ENCODE measurements around the gene PTPN4. TPM values are rescaled to one million over a fixed set of nuclear protein-coding genes. Genes with fewer than 3 reads are reported as not detected.

PTPN4 gene
- total RNA-seq, 1 donor from 2014 or later, result 45.4 TPM

- intact Hi-C loops (cut with micrococcal nuclease), result no loop called here
- peaks cover 56% of the 10 kb centered on the region for H3K4me1 ChIP-seq
- no peaks in the 10 kb centered on the region for H3K9me3 ChIP-seq (replicated peaks)
- H3K27me3 ChIP-seq (ENCODE audit: low read depth), result no peaks in the 10 kb centered on the region
- no peak for DNase-seq
- H3K36me3 ChIP-seq, result peaks cover 6% of the 10 kb centered on the region
- no peak for TF ChIP-seq CTCF (IDR thresholded peaks at IDR 0.05; ENCODE audit: borderline replicate concordance)
- H3K4me3 ChIP-seq, result no peak overlapping the region
- peak overlapping the region; percentile 69 for H3K27ac ChIP-seq (replicated peaks)
Measured at GRCh38 chr2:119772128-119772527, 12.4 kb downstream of the PTPN4 start.

- TF ChIP-seq CTCF (IDR thresholded peaks at IDR 0.05; ENCODE audit: borderline replicate concordance), result no peak
- peaks cover 50% of the 10 kb centered on the region for H3K4me1 ChIP-seq
- H3K9me3 ChIP-seq (replicated peaks), result no peaks in the 10 kb centered on the region
- H3K4me3 ChIP-seq, result no peak overlapping the region
- peaks cover 6% of the 10 kb centered on the region for H3K36me3 ChIP-seq
- H3K27ac ChIP-seq (replicated peaks), result peak overlapping the region; percentile 69
- no peaks in the 10 kb centered on the region for H3K27me3 ChIP-seq (ENCODE audit: low read depth)
- DNase-seq, result no peak
- intact Hi-C loops (cut with micrococcal nuclease), result no loop called here
Measured at GRCh38 chr2:119772767-119773166, 13.0 kb downstream of the PTPN4 start.

GRCh38 chr2:119774026-119774425, 14.3 kb downstream of the PTPN4 start:
- H3K27me3 ChIP-seq (ENCODE audit: low read depth), result no peaks in the 10 kb centered on the region
- peaks cover 47% of the 10 kb centered on the region for H3K4me1 ChIP-seq
- peaks cover 6% of the 10 kb centered on the region for H3K36me3 ChIP-seq
- intact Hi-C loops (cut with micrococcal nuclease), result no loop called here
- no peak overlapping the region for H3K4me3 ChIP-seq
- H3K27ac ChIP-seq (replicated peaks), result no peak overlapping the region
- TF ChIP-seq CTCF (IDR thresholded peaks at IDR 0.05; ENCODE audit: borderline replicate concordance), result no peak
- no peaks in the 10 kb centered on the region for H3K9me3 ChIP-seq (replicated peaks)
- DNase-seq, result no peak

GRCh38 chr2:119775102-119775501, 15.4 kb downstream of the PTPN4 start:
- Histone ChIP-seq H3K9me3 (replicated peaks) (no peaks in the 10 kb centered on the region), H3K27ac (replicated peaks) (no peak overlapping the region), H3K4me1 (peaks cover 38% of the 10 kb centered on the region), H3K27me3 (ENCODE audit: low read depth) (no peaks in the 10 kb centered on the region), H3K36me3 (peaks cover 6% of the 10 kb centered on the region), H3K4me3 (no peak overlapping the region)
- intact Hi-C loops (cut with micrococcal nuclease), result no loop called here
- DNase-seq, result no peak
- no peak for TF ChIP-seq CTCF (IDR thresholded peaks at IDR 0.05; ENCODE audit: borderline replicate concordance)

GRCh38 chr2:119782308-119783027, 22.7 kb downstream of the PTPN4 start:
- Histone ChIP-seq H3K27ac (replicated peaks) (no peak overlapping the region), H3K4me1 (peaks cover 41% of the 10 kb centered on the region), H3K27me3 (ENCODE audit: low read depth) (no peaks in the 10 kb centered on the region), H3K36me3 (no peaks in the 10 kb centered on the region), H3K9me3 (replicated peaks) (no peaks in the 10 kb centered on the region), H3K4me3 (no peak overlapping the region)
- intact Hi-C loops (cut with micrococcal nuclease), result no loop called here
- DNase-seq, result no peak
- TF ChIP-seq CTCF (IDR thresholded peaks at IDR 0.05; ENCODE audit: borderline replicate concordance), result no peak
